Measurements from ENCODE around the gene EHBP1.

DNA sequence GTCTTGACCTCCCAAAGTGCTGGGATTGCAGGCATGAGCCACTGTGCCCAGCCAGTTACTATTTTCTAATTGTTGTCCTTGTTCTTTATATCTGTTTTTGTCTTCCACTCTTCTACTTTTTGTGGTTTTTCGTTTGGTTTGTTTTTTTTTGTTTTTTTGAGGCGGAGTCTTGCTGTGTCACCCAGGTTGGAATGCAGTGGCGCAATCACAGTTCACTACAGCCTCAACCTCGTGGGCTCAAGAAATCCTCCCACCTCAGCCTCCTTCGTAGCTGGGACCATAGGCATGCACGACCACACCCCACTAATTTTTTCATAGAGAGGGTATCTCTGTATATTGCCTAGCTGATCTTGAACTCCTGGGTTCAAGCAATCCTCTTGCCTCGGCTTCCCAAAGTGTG lies 100.7 kb downstream of the EHBP1 start:
- TF ChIP-seq, protein P1, sequence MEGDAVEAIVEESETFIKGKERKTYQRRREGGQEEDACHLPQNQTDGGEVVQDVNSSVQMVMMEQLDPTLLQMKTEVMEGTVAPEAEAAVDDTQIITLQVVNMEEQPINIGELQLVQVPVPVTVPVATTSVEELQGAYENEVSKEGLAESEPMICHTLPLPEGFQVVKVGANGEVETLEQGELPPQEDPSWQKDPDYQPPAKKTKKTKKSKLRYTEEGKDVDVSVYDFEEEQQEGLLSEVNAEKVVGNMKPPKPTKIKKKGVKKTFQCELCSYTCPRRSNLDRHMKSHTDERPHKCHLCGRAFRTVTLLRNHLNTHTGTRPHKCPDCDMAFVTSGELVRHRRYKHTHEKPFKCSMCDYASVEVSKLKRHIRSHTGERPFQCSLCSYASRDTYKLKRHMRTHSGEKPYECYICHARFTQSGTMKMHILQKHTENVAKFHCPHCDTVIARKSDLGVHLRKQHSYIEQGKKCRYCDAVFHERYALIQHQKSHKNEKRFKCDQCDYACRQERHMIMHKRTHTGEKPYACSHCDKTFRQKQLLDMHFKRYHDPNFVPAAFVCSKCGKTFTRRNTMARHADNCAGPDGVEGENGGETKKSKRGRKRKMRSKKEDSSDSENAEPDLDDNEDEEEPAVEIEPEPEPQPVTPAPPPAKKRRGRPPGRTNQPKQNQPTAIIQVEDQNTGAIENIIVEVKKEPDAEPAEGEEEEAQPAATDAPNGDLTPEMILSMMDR (conservative IDR thresholded peaks at IDR 0.05; ENCODE audit: low read depth in 2 of 2), result no peak
- TF ChIP-seq EZH2 (IDR thresholded peaks at IDR 0.05; ENCODE audit: low read depth, unreplicated experiment), result no peak
- no peak for TF ChIP-seq POLR2AphosphoS5 (IDR thresholded peaks at IDR 0.05; ENCODE audit: low read depth)
- no peak for TF ChIP-seq ZNF114 (CRISPR knock-in tag; IDR thresholded peaks at IDR 0.05)

All from GM23338 (cell line).